PC-9 (cell line): Measurements from ENCODE around the gene RAB37. TPM values are rescaled to one million over a fixed set of nuclear protein-coding genes. Genes with fewer than 3 reads are reported as not detected.
A peak's percentile ranks its signal among the peaks of the same experiment; 100 is the strongest.

Source experiments
- BruUV-seq: library from RNA; stranded (reverse); fragments of 400-500 nt; replicated peaks from 2 replicates; lab custom pipeline; 2021; lab: Mats Ljungman, UMichigan
- CTCF ChIA-PET: fragments of 300-600 bp; sonication (Branson Sonifier 250); formaldehyde crosslinking; loops from one replicate; lab custom pipeline; 2022; ENCODE audit warnings: antibody characterized with exemption; lab: Charles Lee
- POLR2A ChIA-PET: fragments of 300-600 bp; sonication (Branson Sonifier 250); formaldehyde crosslinking; loops from one replicate; lab custom pipeline; 2022; ENCODE audit warnings: antibody characterized with exemption; ENCODE audit not compliant: unreplicated experiment; lab: Charles Lee
- DNase-seq, 2 experiments: peaks; one replicate each; pipeline versions ENCODE4 v3.0.0 to v3.0.0-alpha.2; 2015 to 2022; ENCODE audit warnings: mixed read lengths in 1 of 2
- H2AFZ ChIP-seq: fragments of 200-600 bp; sonication (generic); 2 replicates; pipeline ENCODE4 v1.8.1; 2017; ENCODE audit warnings: antibody characterized with exemption
- H3F3A ChIP-seq: fragments of 200-600 bp; sonication (generic); 2 replicates; pipeline ENCODE4 v1.8.1; 2017; ENCODE audit warnings: antibody characterized with exemption, mild to moderate bottlenecking, low read depth; ENCODE audit not compliant: insufficient read depth
- H3K27ac ChIP-seq: fragments of 200-600 bp; sonication (generic); 2 replicates; pipeline ENCODE4 v1.6.1; 2016; ENCODE audit warnings: mixed run types
- H3K27me3 ChIP-seq: fragments of 200-600 bp; sonication (generic); 2 replicates; pipeline ENCODE4 v1.6.1; 2016; ENCODE audit warnings: low read depth, mixed run types; ENCODE audit not compliant: insufficient read depth
- H3K36me3 ChIP-seq: fragments of 200-600 bp; sonication (generic); 2 replicates; pipeline ENCODE4 v1.6.1; 2016; ENCODE audit warnings: low read depth, mixed run types
- H3K4me1 ChIP-seq: fragments of 200-600 bp; sonication (generic); replicated peaks from 2 replicates; pipeline ENCODE4 v1.6.1; 2016; ENCODE audit warnings: mixed run types; ENCODE audit not compliant: insufficient read depth
- H3K4me2 ChIP-seq: fragments of 200-600 bp; sonication (generic); 2 replicates; pipeline ENCODE4 v1.6.1; 2017; ENCODE audit warnings: mixed run types
- H3K4me3 ChIP-seq: fragments of 200-600 bp; sonication (generic); 2 replicates; pipeline ENCODE4 v1.6.1; 2016; ENCODE audit warnings: mixed run types
- H3K79me2 ChIP-seq: fragments of 200-600 bp; sonication (generic); 2 replicates; pipeline ENCODE4 v1.6.1; 2017; ENCODE audit warnings: low read depth, mixed run types
- H3K9me2 ChIP-seq: fragments of 200-600 bp; sonication (generic); 2 replicates; pipeline ENCODE4 v1.8.1; 2017; ENCODE audit warnings: mild to moderate bottlenecking; ENCODE audit not compliant: insufficient read depth
- H3K9me3 ChIP-seq: fragments of 200-600 bp; sonication (generic); 2 replicates; pipeline ENCODE4 v1.8.1; 2016; ENCODE audit warnings: low read depth; ENCODE audit not compliant: insufficient read depth
- H4K20me1 ChIP-seq: fragments of 200-600 bp; sonication (generic); 2 replicates; pipeline ENCODE4 v1.8.1; 2017; ENCODE audit not compliant: insufficient read depth
- EZH2 ChIP-seq: fragments of 200-600 bp; sonication (generic); IDR thresholded peaks from 2 replicates; pipeline ENCODE4 v1.8.0; 2017; ENCODE audit warnings: antibody characterized with exemption, low read depth
- intact Hi-C: fragments of 100-400 bp; cut with micrococcal nuclease; formaldehyde crosslinking; loops from one replicate; pipeline ENCODE4 v1.10.0; 2022; ENCODE audit not compliant: unreplicated experiment
- total RNA-seq: library from RNA; stranded (reverse); gene quantifications from 2 replicates; pipeline ENCODE4 v1.2.3, GENCODE V29; 2021
- TF ChIP-seq, protein P1 (sequence below): fragments of 200-600 bp; sonication (generic); conservative IDR thresholded peaks from 2 replicates; pipeline ENCODE4 v1.6.1; 2017; ENCODE audit warnings: mixed run types, antibody characterized with exemption, mild to moderate bottlenecking, moderate library complexity

The RAB37 gene
- total RNA-seq, 1 experiment from 2014 or later: not detected

DNA sequence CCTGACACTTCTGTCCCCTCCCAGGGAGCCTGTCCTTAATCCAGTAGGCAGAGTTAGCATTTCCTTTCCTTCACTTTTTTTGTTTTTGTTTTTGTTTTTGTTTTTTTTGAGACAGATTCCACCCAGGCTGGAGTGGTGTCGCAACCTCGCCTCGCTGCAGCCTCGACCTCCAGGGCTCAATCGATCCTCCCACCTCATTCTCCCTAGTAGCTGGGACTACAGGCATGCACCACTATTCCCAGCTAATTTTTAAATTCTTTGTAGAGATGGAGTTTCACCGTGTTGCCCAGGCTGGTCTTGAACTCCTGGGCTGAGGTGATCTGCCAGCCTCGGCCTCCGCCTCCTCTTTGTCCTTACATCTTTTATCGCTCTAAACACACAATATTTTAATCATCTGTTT, 15.4 kb downstream of the RAB37 start:
- H3K4me2 ChIP-seq: peak overlapping the region; percentile 36
- CTCF ChIA-PET: interaction anchor here (0.6 kb wide), 1 partner anchor 32 kb away, joined by 17 read pairs; no protein-coding TSS in a partner anchor
- BruUV-seq: no TSS peak
- TF ChIP-seq EZH2: no peak
- TF ChIP-seq, protein P1, sequence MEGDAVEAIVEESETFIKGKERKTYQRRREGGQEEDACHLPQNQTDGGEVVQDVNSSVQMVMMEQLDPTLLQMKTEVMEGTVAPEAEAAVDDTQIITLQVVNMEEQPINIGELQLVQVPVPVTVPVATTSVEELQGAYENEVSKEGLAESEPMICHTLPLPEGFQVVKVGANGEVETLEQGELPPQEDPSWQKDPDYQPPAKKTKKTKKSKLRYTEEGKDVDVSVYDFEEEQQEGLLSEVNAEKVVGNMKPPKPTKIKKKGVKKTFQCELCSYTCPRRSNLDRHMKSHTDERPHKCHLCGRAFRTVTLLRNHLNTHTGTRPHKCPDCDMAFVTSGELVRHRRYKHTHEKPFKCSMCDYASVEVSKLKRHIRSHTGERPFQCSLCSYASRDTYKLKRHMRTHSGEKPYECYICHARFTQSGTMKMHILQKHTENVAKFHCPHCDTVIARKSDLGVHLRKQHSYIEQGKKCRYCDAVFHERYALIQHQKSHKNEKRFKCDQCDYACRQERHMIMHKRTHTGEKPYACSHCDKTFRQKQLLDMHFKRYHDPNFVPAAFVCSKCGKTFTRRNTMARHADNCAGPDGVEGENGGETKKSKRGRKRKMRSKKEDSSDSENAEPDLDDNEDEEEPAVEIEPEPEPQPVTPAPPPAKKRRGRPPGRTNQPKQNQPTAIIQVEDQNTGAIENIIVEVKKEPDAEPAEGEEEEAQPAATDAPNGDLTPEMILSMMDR: no peak
- DNase-seq: no peak
- H3K79me2 ChIP-seq: peaks cover 73% of the 10 kb centered on the region
- no peaks in the 10 kb centered on the region for H3K9me2 ChIP-seq
- H3K4me3 ChIP-seq: no peak overlapping the region
- no peaks in the 10 kb centered on the region for H3K27me3 ChIP-seq
- H3K9me3 ChIP-seq: no peaks in the 10 kb centered on the region
- intact Hi-C loops: no loop called here
- peaks cover 5% of the 10 kb centered on the region; the same call in 1 of the 2 replicates for H3K36me3 ChIP-seq
- no peak overlapping the region for H2AFZ ChIP-seq
- H4K20me1 ChIP-seq: peaks cover 15% of the 10 kb centered on the region
- H3K4me1 ChIP-seq: peaks cover 42% of the 10 kb centered on the region
- H3K27ac ChIP-seq: no peak overlapping the region
- no peaks in the 10 kb centered on the region for H3F3A ChIP-seq
- POLR2A ChIA-PET: no interaction called here

DNA sequence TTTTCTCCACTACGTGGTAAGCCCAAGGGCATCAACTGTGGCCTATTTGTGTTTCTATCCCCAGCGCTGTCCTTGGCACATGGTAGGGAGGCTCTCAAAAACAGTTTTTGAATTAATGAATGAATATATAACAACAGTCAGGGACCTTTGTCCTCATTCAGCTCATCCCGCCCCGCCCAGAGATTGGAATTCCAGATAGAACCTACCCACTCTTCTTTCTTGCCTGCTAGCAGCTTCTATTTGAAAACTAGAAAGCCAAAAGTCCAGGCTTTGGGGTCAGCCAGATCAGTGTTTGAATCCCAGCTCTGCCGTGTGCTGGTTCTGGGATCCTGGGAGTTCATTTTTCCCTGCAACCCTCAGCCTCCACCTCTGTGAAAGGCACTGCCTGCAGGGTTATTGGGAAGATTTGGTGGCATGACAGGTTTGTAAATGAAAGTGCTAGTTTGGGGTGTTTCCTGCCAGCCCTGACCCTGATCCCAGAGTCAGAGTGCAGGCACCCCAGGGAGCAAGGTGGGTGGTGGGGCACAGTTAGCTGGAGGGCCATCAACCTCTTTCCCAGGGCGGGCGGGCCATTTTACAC, 15.9 kb downstream of the RAB37 start:
- TF ChIP-seq, protein P1: no peak
- TF ChIP-seq EZH2: no peak
- Histone ChIP-seq H2AFZ (no peak overlapping the region), H3K9me3 (no peaks in the 10 kb centered on the region), H3K4me3 (no peak overlapping the region), H3K4me1 (peaks cover 47% of the 10 kb centered on the region), H4K20me1 (peaks cover 15% of the 10 kb centered on the region), H3F3A (no peaks in the 10 kb centered on the region), H3K36me3 (peaks cover 5% of the 10 kb centered on the region; the same call in 1 of the 2 replicates), H3K79me2 (peaks cover 76% of the 10 kb centered on the region), H3K9me2 (no peaks in the 10 kb centered on the region), H3K27me3 (no peaks in the 10 kb centered on the region), H3K27ac (no peak overlapping the region), H3K4me2 (peak overlapping the region; percentile 36)
- intact Hi-C loops: no loop called here
- no TSS peak for BruUV-seq
- ChIA-PET POLR2A (interaction anchor here (0.6 to 0.7 kb wide), 2 partner anchors 120 to 641 kb away, joined by 3 read pairs; partner anchors contain the start of gene FDXR), CTCF (interaction anchor here (0.6 kb wide), 2 partner anchors 11 to 31 kb away, joined by 3 to 17 read pairs; no protein-coding TSS in a partner anchor)
- DNase-seq: no peak

DNA sequence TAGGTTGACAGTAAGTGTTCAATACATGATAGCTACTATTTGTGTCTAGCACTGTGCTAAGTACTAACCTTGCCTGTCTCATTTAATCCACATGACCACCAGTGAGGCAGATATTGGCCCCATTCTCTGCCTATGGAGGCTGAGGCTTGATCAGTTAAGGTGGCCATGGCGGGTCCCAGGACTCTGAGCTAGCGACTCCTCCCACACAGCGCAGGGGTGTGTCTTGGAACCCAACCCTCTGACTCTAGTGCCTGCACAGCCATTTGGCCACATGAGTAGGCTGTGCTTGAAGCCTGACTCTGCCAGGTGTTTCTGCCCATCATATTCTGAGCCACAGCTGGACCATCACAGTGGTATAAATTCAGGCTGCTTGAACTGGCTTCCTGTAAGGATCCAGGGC, 17.8 kb downstream of the RAB37 start:
- Histone ChIP-seq H2AFZ (no peak overlapping the region), H3K4me1 (peaks cover 66% of the 10 kb centered on the region), H3K27ac (no peak overlapping the region), H3F3A (peaks cover 4% of the 10 kb centered on the region; the same call in 1 of the 2 replicates), H3K4me3 (no peak overlapping the region), H4K20me1 (peaks cover 25% of the 10 kb centered on the region), H3K36me3 (peaks cover 5% of the 10 kb centered on the region; the same call in 1 of the 2 replicates), H3K9me3 (no peaks in the 10 kb centered on the region), H3K79me2 (peaks cover 66% of the 10 kb centered on the region), H3K9me2 (no peaks in the 10 kb centered on the region), H3K4me2 (no peak overlapping the region), H3K27me3 (no peaks in the 10 kb centered on the region)
- POLR2A ChIA-PET: no interaction called here
- TF ChIP-seq, protein P1: no peak
- TF ChIP-seq EZH2: no peak
- intact Hi-C loops: no loop called here
- no peak for DNase-seq
- no TSS peak for BruUV-seq
- CTCF ChIA-PET: interaction anchor here (0.6 kb wide), 1 partner anchor 13 kb away, joined by 3 read pairs; no protein-coding TSS in a partner anchor
